RWPE2 (cell line): Measurements from ENCODE around the gene VTI1A.

Experiments
- ATAC-seq: fragments of 200-7000 bp; cut with Tn5 transposase; 3 replicates; pipeline ENCODE4 v1.9.1; 2021; ENCODE audit warnings: low read depth
- DNase-seq: peaks from one replicate; pipeline ENCODE4 v3.0.0-alpha.2; 2020; ENCODE audit warnings: low spot score
- H3K27ac ChIP-seq: fragments of 450-650 bp; 2 replicates; pipeline ENCODE4 v1.5.1; 2017; ENCODE audit warnings: mild to moderate bottlenecking; ENCODE audit not compliant: poor library complexity, severe bottlenecking
- H3K27me3 ChIP-seq: fragments of 250-450 bp; sonication (Bioruptor Pico); 2 replicates; pipeline ENCODE4 v1.5.1; 2021; ENCODE audit warnings: mild to moderate bottlenecking, moderate library complexity; ENCODE audit not compliant: insufficient read depth, poor library complexity, severe bottlenecking
- H3K36me3 ChIP-seq: fragments of 250-450 bp; sonication (Bioruptor Pico); 2 replicates; pipeline ENCODE4 v1.5.1; 2020; ENCODE audit warnings: low read depth, mild to moderate bottlenecking, moderate library complexity
- H3K4me1 ChIP-seq: fragments of 250-450 bp; sonication (Bioruptor Pico); 2 replicates; pipeline ENCODE4 v1.5.1; 2021; ENCODE audit warnings: mild to moderate bottlenecking, moderate library complexity; ENCODE audit not compliant: insufficient read depth, poor library complexity, severe bottlenecking
- H3K4me3 ChIP-seq: fragments of 250-450 bp; sonication (Bioruptor Pico); 2 replicates; pipeline ENCODE4 v1.5.1; 2021; ENCODE audit warnings: mild to moderate bottlenecking, moderate library complexity; ENCODE audit not compliant: severe bottlenecking
- H3K9me3 ChIP-seq: fragments of 250-450 bp; sonication (Bioruptor Pico); 2 replicates; pipeline ENCODE4 v1.5.1; 2021; ENCODE audit warnings: mild to moderate bottlenecking, moderate library complexity; ENCODE audit not compliant: severe bottlenecking
- CTCF ChIP-seq: fragments of 450-650 bp; IDR thresholded peaks from one replicate; pipeline ENCODE4 v1.5.1; 2017; ENCODE audit warnings: mild to moderate bottlenecking, moderate library complexity; ENCODE audit not compliant: poor library complexity, severe bottlenecking

The VTI1A gene

GRCh38 chr10:112557197-112557596, 110.2 kb downstream of the VTI1A start:
- Histone ChIP-seq H3K27ac (no peak overlapping the region), H3K9me3 (no peaks in the 10 kb centered on the region), H3K4me3 (no peak overlapping the region), H3K4me1 (no peaks in the 10 kb centered on the region), H3K36me3 (no peaks in the 10 kb centered on the region), H3K27me3 (no peaks in the 10 kb centered on the region)
- ATAC-seq (no peak), DNase-seq (no peak)
- no peak for TF ChIP-seq CTCF

- DNase-seq (no peak), ATAC-seq (no peak)
- Histone ChIP-seq H3K27ac (no peak overlapping the region), H3K36me3 (no peaks in the 10 kb centered on the region), H3K9me3 (no peaks in the 10 kb centered on the region), H3K4me3 (no peak overlapping the region), H3K27me3 (no peaks in the 10 kb centered on the region), H3K4me1 (no peaks in the 10 kb centered on the region)
- TF ChIP-seq CTCF = no peak
Observed at GRCh38 chr10:112558476-112559142, 111.6 kb downstream of the VTI1A start.

GRCh38 chr10:112559349-112559748, 112.3 kb downstream of the VTI1A start:
- no peaks in the 10 kb centered on the region for H3K4me1 ChIP-seq
- TF ChIP-seq CTCF = no peak
- H3K4me3 ChIP-seq = no peak overlapping the region
- DNase-seq = no peak
- H3K9me3 ChIP-seq = no peaks in the 10 kb centered on the region
- H3K27me3 ChIP-seq = no peaks in the 10 kb centered on the region
- no peaks in the 10 kb centered on the region for H3K36me3 ChIP-seq
- no peak for ATAC-seq
- H3K27ac ChIP-seq = no peak overlapping the region

GRCh38 chr10:112562122-112562521, 115.1 kb downstream of the VTI1A start:
- no peaks in the 10 kb centered on the region for H3K27me3 ChIP-seq
- H3K27ac ChIP-seq = no peak overlapping the region
- no peaks in the 10 kb centered on the region for H3K9me3 ChIP-seq
- H3K36me3 ChIP-seq = no peaks in the 10 kb centered on the region; the same call in 1 of the 2 replicates
- H3K4me1 ChIP-seq = peaks cover 4% of the 10 kb centered on the region
- no peak overlapping the region for H3K4me3 ChIP-seq
- DNase-seq (no peak), ATAC-seq (no peak)
- no peak for TF ChIP-seq CTCF
